Ascending aorta (tissue), 2 donors: ENCODE measurements around the gene MMP20. TPM values are rescaled to one million over a fixed set of nuclear protein-coding genes. Genes with fewer than 3 reads are reported as not detected.

Experiments used
- DNase-seq, 2 donors: peaks; one replicate each; pipeline ENCODE4 v3.0.0-alpha.2; 2019; ENCODE audit warnings: low spot score in 2 of 2
- H3K27ac ChIP-seq, 2 donors: fragments of 200-600 bp; sonication (generic); one replicate each; pipeline ENCODE4 v1.5.1; 2016 to 2017; ENCODE audit warnings: mild to moderate bottlenecking in 1 of 2
- H3K27me3 ChIP-seq: fragments of 200-600 bp; sonication (generic); one replicate; pipeline ENCODE4 v1.5.1; 2017
- H3K36me3 ChIP-seq, 2 donors: fragments of 200-600 bp; sonication (generic); one replicate each; pipeline ENCODE4 v1.5.1; 2016
- H3K4me1 ChIP-seq, 2 donors: fragments of 200-600 bp; sonication (generic); one replicate each; pipeline ENCODE4 v1.5.1; 2016 to 2017; ENCODE audit warnings: mild to moderate bottlenecking in 1 of 2
- H3K4me3 ChIP-seq, 2 donors: fragments of 200-600 bp; sonication (generic); one replicate each; pipeline ENCODE4 v1.5.1; 2016 to 2017; ENCODE audit warnings: mild to moderate bottlenecking in 1 of 2
- H3K9me3 ChIP-seq, 2 donors: fragments of 200-600 bp; sonication (generic); one replicate each; pipeline ENCODE4 v1.5.1; 2016
- CTCF ChIP-seq, 3 experiments: fragments of 200-600 bp in 2 of 3; fragments of 450-650 bp in 1 of 3; sonication (generic) in 2 of 3; IDR thresholded peaks; one replicate each; pipeline ENCODE4 v1.5.1; 2016 to 2019; ENCODE audit warnings: antibody characterized with exemption in 3 of 3, mild to moderate bottlenecking in 1 of 3, moderate library complexity in 1 of 3
- intact Hi-C: fragments of 100-400 bp; cut with DNase I; formaldehyde crosslinking; loops from one replicate; pipeline ENCODE4 v1.15.1; 2023
- total RNA-seq: library from RNA; depleted of rRNA; stranded (reverse); fragments of >200 nt; gene quantifications from one replicate; pipeline ENCODE4 v1.1.0, GENCODE V29; 2016

The MMP20 gene
- total RNA-seq, 1 donor from 2014 or later: not detected

- no peak overlapping the region for H3K4me3 ChIP-seq
- DNase-seq: no peak
- H3K9me3 ChIP-seq: no peaks in the 10 kb centered on the region
- TF ChIP-seq CTCF (IDR thresholded peaks at IDR 0.05): no peak
- H3K27me3 ChIP-seq: no peaks in the 10 kb centered on the region
- intact Hi-C loops: no loop called here
- no peaks in the 10 kb centered on the region for H3K36me3 ChIP-seq
- peaks cover 0 to 3% of the 10 kb centered on the region in 2 donors for H3K4me1 ChIP-seq
- H3K27ac ChIP-seq: no peak overlapping the region
Measured at GRCh38 chr11:102598272-102598671, 26.9 kb downstream of the MMP20 start.

DNA sequence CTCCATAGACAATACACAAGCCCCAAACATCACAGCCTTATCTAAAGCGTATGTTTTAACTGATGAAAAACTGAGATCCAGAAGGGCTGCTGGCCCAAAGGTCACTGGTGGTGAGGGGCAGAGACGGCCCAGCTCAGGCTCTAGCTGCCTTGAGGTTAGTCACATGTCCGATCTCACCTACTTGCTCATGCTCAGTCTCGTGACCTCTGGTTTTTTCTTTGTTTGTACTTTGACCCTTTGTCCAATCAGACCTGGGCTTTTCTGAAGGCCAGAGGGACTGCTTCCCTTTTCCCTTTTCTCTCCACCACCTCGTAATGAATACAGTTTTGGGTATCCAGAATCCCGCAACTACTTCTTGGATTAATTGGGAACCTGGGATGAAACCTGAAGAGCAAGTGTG lies 28.6 kb downstream of the MMP20 start:
- Histone ChIP-seq H3K9me3 (no peaks in the 10 kb centered on the region), H3K36me3 (no peaks in the 10 kb centered on the region), H3K27ac (no peak overlapping the region), H3K27me3 (no peaks in the 10 kb centered on the region), H3K4me3 (no peak overlapping the region), H3K4me1 (peaks cover 0 to 3% of the 10 kb centered on the region in 2 donors)
- no peak for TF ChIP-seq CTCF (IDR thresholded peaks at IDR 0.05)
- intact Hi-C loops: no loop called here
- DNase-seq: no peak

DNA sequence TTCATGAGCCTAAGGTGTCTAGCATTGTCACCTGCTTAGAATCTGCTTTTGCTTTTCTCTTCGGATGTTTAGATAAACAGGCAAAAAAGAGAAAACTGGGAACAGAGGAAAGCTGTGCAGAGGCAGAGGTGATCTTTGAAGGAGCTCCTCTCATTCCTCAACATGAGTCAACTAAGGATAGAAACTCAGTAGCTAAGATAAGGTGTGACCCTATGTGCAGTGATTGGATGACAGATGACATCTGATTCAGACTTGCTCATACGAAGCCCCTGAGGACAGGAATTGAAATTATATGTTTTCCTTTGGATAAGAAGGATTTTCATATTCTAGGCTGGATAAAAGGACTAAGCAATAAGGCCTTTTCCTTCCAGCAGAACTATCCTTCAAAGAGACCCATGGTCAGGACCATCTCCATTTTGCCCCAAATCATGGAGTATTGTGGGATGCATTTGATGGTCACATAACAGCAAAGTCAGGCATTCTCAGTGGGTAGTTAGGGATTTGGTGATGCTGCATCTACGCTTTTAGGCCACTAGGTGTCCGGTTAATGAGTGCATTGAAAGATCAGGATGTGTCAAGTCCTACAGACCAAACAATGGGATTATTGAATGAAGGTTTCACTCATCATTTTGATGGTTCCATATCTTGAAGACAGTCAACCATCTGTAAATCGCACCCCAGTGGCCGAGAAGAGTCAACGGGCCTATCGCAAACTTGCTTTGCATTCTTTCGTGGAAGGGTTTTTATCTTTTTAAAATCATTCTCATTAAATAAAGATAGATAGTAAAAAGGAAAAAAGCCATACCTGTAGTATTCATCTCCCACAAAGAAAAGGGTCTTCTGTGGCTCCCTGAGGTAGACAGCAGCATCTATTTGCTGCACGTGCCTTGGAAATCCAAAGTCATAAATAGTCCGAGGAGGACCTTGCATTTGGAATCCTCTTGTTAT lies 32.2 kb downstream of the MMP20 start:
- Histone ChIP-seq H3K27me3 (no peaks in the 10 kb centered on the region), H3K4me1 (no peaks in the 10 kb centered on the region), H3K27ac (no peak overlapping the region), H3K36me3 (no peaks in the 10 kb centered on the region), H3K4me3 (no peak overlapping the region), H3K9me3 (no peaks in the 10 kb centered on the region)
- intact Hi-C loops: no loop called here
- TF ChIP-seq CTCF (IDR thresholded peaks at IDR 0.05): peak in 1 of 3 experiments; percentile 20
- no peak for DNase-seq

DNA sequence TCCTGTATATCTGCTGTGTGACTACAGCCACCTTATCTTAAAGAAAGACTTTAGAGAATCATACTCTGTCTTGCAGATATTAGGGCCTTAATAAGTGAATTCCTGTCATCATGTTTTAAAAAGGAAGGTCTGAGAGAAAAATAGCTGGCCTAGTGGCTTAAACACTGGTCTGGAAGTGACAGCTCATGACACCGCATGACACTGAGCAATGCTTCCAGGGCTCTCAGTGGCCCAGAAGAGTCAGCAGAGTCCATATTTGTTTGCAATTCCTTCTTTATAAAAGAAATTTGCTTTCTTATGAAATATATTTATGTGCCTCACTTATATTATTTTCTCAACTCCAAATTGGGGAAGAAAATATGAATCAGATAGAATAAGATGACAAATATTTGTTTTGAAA lies 33.0 kb downstream of the MMP20 start:
- no peaks in the 10 kb centered on the region for H3K36me3 ChIP-seq
- no peak for DNase-seq
- TF ChIP-seq CTCF (IDR thresholded peaks at IDR 0.05): no peak
- H3K4me1 ChIP-seq: no peaks in the 10 kb centered on the region
- H3K4me3 ChIP-seq: no peak overlapping the region
- no peaks in the 10 kb centered on the region for H3K27me3 ChIP-seq
- no peak overlapping the region for H3K27ac ChIP-seq
- intact Hi-C loops: no loop called here
- peaks cover 0 to 5% of the 10 kb centered on the region in 2 donors for H3K9me3 ChIP-seq

DNA sequence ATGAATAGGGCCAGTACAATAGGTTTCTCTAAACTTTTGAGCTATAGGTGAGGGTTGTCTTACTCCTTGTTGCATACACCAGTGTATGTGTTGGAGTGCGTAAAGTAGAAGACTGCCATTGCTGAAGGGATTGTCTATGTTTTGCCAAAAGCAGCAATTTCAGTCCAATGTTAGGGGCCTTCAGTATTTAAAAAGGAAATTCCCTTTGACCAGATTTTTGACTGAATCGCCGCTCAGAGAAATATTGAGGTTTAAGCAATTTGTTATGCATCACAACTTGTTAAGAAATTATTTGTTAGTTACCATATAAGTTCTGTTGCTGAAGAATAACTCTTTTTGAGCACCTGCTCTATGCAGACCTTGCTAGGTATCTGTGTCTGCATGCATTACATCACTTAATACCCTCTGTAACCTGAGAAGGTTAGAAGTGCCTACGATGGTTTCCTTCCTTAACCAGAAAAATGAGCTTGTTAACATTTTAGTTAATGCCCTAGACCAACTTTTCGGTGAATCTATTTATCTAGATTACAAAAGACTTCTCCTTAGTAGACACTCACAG lies 33.9 kb downstream of the MMP20 start:
- TF ChIP-seq CTCF (IDR thresholded peaks at IDR 0.05): no peak
- no peaks in the 10 kb centered on the region for H3K4me1 ChIP-seq
- H3K36me3 ChIP-seq: no peaks in the 10 kb centered on the region
- no peak for DNase-seq
- H3K27ac ChIP-seq: no peak overlapping the region
- no peaks in the 10 kb centered on the region for H3K27me3 ChIP-seq
- H3K9me3 ChIP-seq: peaks cover 0 to 5% of the 10 kb centered on the region in 2 donors
- no peak overlapping the region for H3K4me3 ChIP-seq
- intact Hi-C loops: no loop called here
